GM18951 (cell line): ENCODE results near the gene SLC47A2.

Experiments used
- POLR2A ChIP-seq: IDR thresholded peaks from 4 replicates; pipeline ENCODE4 v1.6.1; 2011; ENCODE audit warnings: mild to moderate bottlenecking; ENCODE audit not compliant: insufficient read length, insufficient read depth; ENCODE audit errors: extremely low read depth
- in situ Hi-C: fragments of 300-500 bp; cut with MboI; formaldehyde crosslinking; loops from one replicate; pipeline ENCODE4 v1.12.0; 2022; ENCODE audit warnings: low sequenced_read_pairs, mixed read lengths, inconsistent platforms; ENCODE audit not compliant: unreplicated experiment

Gene SLC47A2

GRCh38 chr17:19744492-19744891 is 28.1 kb upstream of the SLC47A2 start:
- no peak for TF ChIP-seq POLR2A
- in situ Hi-C loops: no loop called here

- in situ Hi-C loops: no loop called here
- TF ChIP-seq POLR2A: no peak
Observed at GRCh38 chr17:19743101-19744100, 27.0 kb upstream of the SLC47A2 start.

GRCh38 chr17:19742495-19742894 is 26.1 kb upstream of the SLC47A2 start:
- TF ChIP-seq POLR2A: no peak
- in situ Hi-C loops: no loop called here

- in situ Hi-C loops: no loop called here
Observed at GRCh38 chr17:19741832-19742457, 25.6 kb upstream of the SLC47A2 start.

GRCh38 chr17:19740933-19741332 is 24.5 kb upstream of the SLC47A2 start:
- TF ChIP-seq POLR2A: no peak
- in situ Hi-C loops: no loop called here

More at GRCh38 chr17:19741832-19742457, 25.6 kb upstream of the SLC47A2 start:
- TF ChIP-seq POLR2A: no peak

- TF ChIP-seq POLR2A: no peak
- in situ Hi-C loops: no loop called here
Observed at GRCh38 chr17:19739241-19740201, 23.1 kb upstream of the SLC47A2 start.

- in situ Hi-C loops: no loop called here
- no peak for TF ChIP-seq POLR2A
Observed at GRCh38 chr17:19738757-19739156, 22.4 kb upstream of the SLC47A2 start.

- TF ChIP-seq POLR2A: no peak
- in situ Hi-C loops: no loop called here
Observed at GRCh38 chr17:19738073-19738449, 21.7 kb upstream of the SLC47A2 start.

GRCh38 chr17:19737305-19738072 is 21.1 kb upstream of the SLC47A2 start:
- TF ChIP-seq POLR2A: no peak
- in situ Hi-C loops: no loop called here

- TF ChIP-seq POLR2A: no peak
- in situ Hi-C loops: no loop called here
Observed at GRCh38 chr17:19736071-19736470, 19.7 kb upstream of the SLC47A2 start.

- in situ Hi-C loops: no loop called here
- no peak for TF ChIP-seq POLR2A
Observed at GRCh38 chr17:19733953-19734526, 17.7 kb upstream of the SLC47A2 start.

- in situ Hi-C loops: no loop called here
- no peak for TF ChIP-seq POLR2A
Observed at GRCh38 chr17:19731626-19732025, 15.2 kb upstream of the SLC47A2 start.
